DMS153 (cell line): Measurements from ENCODE around the gene UGT1A7.

Source experiments
- DNase-seq: peaks from one replicate; lab custom pipeline; 2025; lab: John Stamatoyannopoulos, UW

UGT1A7 gene

DNA sequence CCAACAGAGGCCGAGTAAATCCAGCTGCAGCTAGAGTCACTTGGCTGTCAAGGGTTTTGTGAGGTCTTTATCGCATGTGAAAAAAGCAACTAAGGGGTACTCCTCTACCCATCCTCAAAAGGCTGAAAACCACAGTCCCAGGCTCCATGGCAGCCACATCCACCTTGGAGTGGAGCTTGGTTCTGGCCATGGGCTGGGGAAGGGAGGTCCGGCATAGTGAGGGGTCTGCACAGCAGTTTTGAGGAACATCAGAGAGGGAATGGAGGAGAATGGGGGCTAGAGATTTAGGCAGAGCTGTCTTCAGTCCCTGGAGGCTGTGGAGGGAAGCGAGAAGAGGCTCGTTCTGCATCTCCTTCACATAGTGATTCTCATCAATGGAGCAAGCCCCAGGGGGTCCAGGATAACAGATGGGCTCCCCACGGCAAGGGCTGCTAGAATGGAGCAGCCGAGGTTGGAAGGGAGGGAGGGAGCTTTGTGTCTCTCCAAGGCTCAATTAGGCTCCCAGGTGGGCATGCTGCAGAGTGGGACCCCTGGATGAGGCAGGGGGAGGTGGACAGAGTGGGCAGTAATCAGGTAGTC lies 117.5 kb downstream of the UGT1A7 start:
- DNase-seq = no peak

DNA sequence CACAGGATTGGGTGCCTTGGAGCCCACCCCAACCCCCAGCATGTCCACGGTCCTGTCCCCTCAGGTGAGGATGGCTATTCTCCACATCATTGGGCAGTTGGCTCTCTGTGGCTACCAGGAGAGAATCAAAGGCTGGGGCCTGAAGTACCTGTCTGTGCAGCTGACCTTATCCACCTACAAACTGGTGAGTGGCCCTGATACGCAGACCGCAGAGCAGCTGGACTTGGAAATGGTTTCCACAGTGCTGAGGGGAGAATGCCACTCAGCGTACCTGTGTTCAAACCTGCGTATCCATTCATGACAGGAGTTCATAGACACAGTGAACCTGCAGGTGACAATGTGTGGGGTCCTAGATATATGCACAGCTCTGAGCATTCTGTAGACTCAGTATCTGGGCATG lies 118.0 kb downstream of the UGT1A7 start:
- no peak for DNase-seq

DNA sequence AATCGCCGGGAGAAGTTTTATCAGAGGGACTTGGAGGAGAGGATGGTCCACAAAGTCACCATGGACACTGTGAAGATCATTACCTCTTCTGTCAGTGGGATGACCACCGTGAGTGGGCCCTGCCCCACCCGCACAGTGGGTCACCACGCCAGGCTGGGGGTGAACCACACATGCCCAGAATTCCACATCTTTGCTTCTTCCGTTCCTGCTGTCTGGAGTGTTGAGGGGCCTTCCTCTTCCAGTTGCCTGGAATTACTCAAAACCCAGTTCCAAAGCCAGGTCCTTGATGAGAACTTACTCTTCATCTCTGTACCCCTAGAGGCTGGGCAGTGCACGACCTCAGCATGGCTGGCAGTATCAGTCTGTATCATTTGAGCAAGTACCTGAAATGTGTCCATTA lies 118.5 kb downstream of the UGT1A7 start:
- no peak for DNase-seq

DNA sequence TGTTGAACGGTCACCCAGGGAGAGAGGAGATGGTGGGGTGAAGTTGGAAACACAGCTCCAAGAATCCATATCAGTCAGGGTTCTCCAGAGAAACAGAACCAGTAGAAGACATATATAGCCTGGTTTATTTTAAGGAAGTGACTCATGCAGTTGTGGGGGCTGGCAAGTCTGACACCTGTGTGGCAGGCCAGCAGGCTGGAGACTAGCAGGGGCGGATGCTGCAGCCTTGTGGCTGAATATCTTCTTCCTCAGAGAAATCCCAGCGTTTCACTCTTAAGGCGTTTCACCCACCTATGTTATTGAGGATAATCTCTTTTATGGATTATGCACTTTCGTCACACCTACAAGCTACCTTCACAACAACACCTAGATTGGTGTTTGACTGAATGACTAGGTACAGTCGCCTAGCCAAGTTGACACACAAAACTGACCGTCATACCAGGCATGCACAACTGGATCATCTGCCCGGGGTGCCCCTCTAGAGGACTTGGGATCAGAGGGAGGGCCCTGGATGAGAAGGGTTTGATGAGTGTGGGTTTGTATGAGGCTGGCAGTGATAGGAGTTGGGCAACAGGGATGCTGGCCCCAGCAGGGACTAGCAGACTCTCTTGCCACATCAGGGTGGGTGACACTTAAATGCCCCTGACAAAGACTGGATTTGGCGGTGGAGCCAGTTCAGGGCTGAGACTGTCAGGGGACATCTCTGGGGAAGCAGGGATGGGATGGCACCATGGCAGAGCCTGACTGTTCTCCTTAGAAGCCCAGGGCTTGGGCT lies 119.8 kb downstream of the UGT1A7 start:
- DNase-seq = no peak

DNA sequence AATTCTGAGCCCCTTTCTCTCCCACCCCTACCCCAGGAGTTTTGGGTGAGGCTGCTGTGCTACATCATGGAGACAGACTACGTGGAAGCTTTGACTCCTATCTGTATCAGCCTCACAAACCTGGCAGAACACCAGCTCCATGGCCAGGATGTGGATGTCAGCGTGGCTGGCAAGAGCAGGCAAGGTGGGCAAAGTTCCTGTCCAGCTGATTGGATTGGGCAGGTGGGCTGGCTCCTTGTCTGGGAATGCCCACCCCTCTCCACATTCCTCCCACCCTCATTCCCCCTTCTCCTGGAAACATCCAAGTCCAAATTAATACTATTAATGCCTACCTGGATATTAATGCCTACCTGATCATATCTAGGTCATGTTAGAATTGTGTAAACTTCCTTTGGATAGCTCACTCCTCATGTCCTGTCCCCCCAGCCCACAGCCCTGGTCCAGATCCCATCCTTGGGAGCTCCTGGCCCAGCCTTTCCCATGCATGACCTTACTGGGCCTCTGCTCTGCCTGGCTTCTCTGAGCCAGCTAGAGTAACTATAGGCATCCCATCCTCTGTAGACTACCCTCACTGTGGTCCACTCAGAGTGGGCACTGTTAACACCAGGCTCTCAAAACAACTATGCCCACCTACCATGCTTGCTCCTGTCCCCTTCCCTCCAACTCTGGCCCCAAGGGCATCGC lies 120.6 kb downstream of the UGT1A7 start:
- DNase-seq = no peak

DNA sequence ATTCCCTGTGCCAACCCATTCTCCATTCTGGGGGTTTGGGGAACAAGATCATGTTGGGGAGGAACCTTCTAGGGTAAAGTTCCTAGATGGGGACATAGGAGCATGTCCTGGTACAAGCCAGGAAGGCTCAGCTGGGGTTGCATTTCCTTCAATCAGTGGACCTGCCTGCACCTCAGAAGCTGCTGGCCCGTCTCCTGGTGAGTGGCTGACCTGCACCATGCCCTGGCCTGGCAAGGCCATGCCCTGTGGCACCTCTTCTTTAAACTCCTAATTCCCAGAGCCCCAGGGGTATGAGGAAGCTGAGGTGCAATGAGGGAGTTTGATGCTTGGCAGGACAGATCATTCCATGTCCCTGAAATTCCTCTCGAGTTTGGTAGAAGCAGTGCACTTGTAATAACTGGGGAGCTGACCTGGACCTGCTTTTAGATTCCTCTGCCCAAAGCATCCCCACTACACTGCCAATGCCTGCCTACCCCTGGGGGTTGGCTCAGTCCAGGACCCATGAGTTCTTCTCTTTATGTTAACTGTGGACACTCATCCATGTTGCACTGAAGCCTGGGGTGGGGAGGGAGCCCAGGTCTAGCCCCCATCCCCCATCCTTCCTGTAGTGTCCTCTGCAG lies 121.7 kb downstream of the UGT1A7 start:
- no peak for DNase-seq

DNA sequence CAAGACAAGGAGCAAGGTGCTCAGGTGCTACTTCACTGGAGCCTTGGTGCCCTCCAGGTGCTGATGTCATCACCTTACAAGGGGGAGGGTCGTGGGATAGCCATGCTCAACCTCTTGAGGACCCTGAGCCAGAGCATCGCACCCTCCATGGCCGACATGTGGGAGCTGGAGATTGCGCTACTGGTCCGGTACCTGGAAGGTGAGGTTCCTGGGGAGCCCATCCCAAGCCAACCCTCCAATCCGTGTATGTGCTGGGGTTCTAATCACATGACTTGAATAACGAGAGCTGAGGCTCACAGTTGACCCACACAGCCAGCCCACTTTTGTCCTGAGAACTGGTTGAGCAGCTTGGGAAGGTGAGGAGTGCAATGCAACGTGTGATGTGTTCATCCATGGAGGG lies 122.3 kb downstream of the UGT1A7 start:
- DNase-seq = no peak

DNA sequence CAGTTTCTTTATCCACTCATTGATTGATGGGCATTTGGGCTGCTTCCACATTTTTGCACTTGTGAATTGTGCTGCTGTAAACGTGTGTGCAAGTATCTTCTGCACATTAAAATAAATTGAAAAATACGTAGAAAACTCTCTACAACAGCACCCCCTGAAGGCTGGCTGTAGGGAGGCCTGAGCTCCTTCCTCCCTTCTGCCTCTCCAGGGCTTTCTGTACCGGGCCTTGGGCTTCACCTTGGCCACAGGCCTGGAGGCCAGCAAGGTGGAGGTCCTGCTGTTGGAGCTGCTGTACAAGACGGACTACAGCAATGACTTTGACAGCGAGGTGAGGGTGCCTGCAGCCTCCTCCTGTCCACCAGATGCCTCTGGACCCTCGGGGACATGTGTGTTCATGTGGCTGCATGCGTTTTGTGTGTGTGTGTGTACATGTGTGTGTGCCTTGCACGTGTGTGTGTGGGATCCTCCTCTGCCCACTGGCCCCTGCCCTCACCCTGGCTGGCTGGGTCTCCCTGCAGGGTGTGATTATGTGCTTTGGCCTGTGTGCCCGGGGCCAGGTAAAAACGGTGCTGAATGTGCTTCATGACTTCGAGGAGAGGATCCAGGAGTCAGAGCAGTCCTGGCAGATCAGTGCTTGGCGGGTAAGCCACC lies 125.6 kb downstream of the UGT1A7 start:
- no peak for DNase-seq

DNA sequence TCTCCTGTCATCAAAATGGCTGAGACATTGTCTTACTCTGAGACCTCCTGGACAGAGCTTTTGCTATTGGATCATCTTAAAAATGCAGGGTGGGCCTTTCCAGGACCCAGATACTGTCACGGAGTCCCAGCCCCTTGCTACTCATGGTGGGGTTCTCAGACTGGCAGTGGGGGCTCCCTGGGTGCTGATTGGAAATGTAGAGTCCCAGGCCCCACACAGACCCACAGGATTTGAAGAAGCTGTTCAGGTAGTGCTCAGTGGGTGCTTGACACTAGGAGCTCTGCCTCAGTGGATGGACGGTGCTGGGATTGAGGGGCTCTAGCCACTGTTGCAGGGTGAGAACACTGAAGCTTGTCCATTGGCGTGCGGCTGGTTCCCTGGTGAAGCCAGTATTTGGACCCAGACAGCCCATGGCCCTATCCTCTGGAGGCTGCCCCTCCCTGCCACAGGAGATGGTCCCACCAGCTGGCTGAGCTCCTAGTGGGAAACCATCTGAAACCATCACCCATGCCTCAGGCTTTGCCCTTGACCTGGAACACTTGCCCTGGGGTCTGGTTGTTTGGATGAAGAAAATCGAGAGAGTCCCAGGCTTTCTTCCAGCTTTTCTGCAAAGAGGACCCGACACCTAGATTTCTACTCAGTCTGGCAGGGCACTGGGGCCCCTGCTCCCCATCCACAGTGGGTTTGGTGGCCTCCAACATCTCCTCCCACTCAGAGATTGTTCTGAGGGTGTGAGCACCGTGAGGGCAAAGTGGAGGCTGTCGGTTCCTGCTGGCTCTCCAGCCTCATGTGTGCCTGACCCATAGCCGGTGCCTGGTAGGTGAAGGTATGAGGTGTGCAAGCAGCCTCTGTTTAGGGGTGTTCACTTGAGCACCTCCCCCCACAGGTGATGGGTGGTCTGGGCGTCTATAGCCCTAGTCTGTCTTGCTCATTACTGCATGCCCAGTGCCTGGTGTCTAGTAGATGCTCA lies 126.5 kb downstream of the UGT1A7 start:
- DNase-seq = no peak

DNA sequence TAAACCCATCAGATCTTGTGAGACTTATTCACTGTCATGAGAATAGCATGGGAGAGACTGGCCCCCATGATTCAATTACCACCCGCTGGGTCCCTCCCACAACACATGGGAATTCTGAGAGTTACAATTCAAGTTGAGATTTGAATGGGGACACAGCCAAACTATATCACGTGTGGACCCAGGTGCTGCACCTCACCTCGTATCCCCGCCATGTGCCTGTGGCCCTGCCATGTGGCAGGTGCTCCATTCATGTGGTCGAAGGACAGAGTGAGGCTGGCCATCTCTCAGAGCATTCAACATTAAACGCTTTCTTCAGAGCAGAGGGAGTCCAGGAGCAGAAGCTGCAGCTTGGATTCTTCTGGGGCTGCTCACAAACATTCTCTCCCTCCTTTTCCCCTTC lies 128.7 kb downstream of the UGT1A7 start:
- no peak for DNase-seq

DNA sequence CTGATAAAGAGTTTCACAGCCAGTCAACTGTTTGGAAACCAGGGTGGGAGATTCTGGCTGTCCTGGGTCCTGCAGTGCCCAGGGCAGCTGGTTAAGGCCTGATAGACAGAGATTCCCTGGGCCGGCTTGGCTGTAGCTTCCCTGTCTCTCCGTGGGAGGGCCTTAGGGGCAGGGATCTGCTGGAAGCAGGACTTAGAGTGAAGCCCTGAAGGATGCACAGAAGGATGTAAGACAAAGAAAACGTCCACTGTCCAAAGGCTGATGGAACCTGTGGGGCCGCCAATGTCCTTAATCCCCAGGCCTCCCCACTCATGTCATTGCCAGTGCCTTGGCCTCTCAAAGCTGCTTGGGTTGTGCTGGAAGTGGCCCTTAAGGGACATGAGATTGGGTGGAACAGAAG lies 129.4 kb downstream of the UGT1A7 start:
- no peak for DNase-seq

DNA sequence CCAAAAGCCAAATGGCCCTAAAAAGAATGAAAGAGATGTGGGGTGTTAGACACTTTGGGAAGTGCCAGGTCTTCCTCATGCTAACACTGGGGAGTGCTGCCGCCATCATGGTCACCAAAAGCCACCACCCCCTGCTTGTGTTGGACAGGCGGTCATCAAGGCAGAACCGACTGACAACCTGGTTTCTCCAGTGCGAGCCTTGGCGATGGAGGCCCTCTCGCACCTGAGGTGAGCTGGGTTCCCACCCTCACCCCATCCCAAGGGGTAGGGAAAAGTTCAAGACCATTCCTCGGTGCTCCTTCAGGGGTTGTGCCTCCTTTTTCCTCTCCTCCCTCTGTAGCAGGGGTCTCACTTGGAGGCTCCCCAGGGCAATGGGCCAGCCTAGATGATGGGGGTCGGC lies 130.0 kb downstream of the UGT1A7 start:
- no peak for DNase-seq

DNA sequence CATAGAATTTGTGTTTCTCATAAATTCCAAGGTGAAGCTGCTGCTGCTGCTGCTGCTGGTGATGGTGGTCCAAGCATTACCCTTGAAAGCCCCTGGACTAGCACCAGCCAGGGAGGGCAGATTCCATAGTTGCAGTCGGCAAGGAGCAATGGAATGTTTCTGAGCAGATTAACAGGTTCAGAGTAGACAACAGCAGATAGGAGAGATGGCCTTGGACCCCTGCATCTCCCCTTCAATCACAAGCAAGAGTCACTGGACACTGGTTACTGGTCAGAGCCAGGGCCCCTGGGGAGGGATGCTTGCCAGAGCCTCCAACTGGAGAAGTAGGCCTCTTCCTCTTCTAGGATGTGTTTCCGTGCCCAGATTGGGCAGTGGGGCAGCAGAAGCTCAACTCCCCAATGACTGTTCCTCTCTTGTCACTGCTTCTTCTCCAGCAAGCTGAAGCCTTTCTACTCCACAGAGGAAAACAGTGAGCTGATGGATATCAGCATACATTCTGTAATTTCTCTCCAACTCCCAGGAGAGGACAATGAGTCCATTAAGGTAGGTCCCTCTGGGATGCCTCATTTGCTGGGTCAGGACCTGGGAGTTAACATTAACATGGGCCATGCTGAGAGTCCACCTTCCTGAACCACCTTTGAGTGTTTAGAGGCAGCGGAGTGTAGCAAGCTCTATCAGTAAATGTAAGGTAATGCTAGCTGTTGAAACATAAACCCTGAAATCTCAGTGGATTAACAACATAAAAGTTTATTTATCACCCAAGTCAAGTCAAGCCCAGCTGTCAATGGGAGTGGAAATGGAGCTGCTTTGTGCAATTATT lies 131.7 kb downstream of the UGT1A7 start:
- no peak for DNase-seq

DNA sequence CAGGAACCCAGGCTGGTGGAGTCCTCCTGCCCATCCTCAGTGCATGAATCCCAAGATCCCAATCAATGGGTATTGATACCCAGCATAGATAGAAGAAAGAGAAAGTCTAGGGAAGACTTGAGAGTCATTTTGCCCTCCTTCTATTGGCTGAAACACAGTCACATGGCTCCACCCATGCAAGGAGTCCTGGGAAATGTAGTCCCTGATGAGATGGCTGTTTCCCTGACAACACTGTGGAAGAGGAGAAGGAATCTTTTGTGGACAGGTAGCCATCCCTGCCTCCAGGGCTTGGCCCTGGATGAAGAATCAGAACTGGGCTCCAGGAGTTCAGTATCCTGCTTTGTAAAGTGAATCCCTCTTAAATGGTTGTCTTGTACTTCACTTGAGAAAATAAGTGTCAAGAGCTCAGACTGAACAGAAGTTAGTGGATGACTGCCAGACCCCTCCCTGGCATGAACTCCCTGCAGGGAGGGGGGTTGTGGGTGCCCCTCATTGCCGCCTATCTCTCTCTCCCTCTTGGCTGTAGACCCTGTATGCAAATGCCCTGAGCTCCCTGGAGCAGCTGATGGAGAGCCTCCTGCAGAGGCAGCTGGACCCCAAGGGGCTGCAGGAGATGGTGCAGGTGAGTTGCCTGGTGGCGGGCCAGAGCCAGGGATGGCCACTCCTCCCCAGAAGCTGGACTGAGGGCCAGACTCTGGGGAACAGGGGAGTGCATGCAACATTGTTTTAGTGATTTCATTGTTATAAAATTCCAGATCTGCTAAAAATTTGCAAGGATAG lies 132.5 kb downstream of the UGT1A7 start:
- DNase-seq = no peak

DNA sequence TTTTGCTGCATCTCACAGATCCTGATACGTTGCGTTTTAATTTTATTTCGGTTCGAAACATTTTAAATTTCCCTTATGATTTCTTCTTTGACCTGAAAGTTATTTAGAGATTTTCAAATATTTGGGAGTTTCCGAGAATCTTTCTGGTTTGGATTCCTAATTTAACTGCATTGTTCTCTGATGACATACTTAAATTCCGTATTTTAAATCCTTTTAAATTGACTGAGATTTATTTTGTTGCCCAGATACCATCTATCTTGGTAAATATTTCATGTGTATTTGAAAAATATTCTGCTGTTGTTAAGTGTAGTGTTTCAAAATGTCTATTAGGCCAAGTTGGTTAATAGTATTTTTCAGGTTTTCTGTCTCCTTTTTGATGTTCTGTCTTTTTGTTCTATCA lies 134.2 kb downstream of the UGT1A7 start:
- DNase-seq = no peak

DNA sequence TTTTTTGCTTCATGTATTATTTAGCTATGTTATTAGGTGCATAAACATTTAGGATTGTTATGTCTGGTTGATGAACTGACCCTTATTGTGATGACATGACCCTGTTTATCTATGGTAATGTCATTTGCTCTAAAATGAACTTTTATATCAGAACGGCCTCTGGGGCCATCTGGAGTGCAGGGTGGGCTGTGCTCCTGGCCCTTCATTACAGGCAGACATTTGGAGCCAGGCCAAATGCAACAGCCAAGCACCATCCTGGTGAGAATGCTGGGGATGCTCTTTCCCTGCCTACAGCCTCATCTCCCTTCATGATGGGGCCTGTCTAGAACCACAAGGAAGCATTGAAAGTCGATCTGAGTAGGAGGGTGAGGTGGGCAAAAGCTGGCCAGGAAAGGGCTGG lies 134.6 kb downstream of the UGT1A7 start:
- no peak for DNase-seq

DNA sequence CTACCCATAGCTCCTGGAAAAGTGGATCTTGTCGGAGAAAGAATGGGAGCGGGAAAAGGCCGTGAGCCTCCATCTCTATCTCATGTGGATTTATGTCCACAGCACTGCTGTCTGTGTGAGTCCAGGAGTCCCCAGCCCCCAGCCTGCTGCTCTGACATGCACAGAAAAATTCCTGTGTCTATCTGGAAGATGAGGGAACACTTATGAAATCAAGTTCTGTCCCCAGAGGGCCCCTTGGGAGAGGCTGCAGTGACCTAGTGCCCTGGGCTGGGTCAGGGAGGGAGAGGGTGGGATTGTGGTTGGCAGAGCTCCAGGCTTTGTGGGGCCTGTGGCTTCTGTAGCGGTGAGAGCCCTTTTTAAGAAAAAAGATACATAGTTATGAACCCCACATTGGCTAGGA lies 135.1 kb downstream of the UGT1A7 start:
- no peak for DNase-seq

DNA sequence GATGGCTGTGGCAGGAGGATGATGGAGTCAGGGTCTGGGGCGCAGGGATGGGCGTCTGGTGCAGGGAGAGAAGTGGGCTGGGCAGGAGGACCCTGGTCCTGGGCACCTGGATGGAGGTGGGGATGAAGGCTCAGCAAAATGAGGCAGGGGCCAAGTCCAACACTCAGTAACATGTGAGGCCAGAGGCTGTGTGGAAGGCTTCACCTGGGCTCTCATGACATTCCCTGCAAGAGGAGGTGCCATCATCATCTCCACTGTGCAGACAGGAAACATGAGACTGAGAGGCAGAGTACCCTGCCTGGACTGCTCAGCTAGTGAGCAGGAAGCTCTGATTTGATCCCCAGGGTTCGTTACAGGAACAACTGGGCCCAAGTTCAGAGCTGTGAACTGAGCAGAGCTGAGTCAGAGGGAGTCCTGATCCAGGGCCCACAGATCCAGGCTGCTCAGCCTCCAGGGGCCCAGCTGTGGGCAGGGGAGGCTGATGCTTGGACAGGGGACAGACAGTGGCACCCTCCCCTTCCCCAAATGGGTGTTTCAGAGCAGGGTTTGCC lies 135.7 kb downstream of the UGT1A7 start:
- no peak for DNase-seq

DNA sequence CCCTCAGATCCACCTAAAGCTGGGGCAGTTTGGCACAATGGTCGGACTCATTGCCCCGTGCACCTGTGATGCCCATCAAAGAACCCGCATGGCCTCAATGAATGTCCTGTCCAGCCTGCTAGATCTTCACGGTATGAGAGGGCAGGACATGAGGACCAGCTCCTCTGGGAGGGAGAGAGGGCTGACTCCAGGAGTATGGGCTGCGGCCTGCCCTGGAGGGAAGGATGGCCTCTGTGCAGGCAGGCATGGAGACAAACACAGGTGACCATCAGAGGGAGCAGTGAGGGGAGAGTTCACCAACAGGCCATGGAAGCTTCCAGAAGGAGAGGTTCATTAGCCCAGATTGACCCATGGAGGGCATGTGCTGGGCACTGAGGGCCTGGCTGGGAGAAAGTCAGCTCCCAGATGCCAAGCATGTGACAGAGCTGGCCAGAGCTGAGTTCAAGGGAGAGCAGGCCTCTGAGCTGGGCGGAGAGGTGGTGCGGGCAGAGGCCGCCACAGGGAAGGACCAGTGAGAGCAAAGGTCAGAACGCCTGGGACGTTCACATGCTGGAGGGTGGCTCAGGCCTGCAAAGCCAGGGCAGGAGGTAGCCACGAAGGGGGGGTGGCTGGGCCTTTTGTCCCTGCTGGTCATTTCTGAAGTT lies 136.4 kb downstream of the UGT1A7 start:
- no peak for DNase-seq
